CD4-positive, alpha-beta T cell treated with Interleukin-17A for 4 hours (primary cell): ENCODE data around the gene SRSF3.
"Not testable (repeated sequence)": the region's sequence is repeated elsewhere in the genome, so short reads cannot be mapped to it uniquely, and the experiment has no call there.

ENCODE experiments used
- DNase-seq: peaks from one replicate; pipeline ENCODE4 v3.0.0-alpha.2; 2020; ENCODE audit warnings: mixed read lengths

Gene SRSF3

GRCh38 chr6:36576578-36576977 is 17.6 kb upstream of the SRSF3 start:
- no peak for DNase-seq

- DNase-seq = no peak
Measured at GRCh38 chr6:36577301-36577700, 16.9 kb upstream of the SRSF3 start.

DNA sequence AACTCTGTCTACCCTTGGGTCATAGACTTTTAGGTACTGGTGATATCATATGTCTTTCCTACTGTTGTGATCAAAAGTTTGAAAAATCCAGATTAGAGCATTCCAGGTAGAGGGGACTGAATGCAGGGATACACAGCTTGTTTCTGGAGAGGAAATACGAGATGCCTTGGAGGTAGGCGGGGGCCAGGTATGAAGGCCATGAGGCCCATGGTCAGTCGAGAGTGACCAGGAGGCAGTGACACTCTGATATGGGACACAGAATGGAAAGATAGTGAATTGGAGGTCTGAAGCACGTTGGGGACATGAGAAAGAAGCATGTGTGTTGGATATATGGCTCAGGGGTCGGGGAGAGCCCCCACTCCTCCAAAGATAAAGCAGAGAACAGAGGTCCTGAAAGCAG is 16.1 kb upstream of the SRSF3 start:
- no peak for DNase-seq

DNA sequence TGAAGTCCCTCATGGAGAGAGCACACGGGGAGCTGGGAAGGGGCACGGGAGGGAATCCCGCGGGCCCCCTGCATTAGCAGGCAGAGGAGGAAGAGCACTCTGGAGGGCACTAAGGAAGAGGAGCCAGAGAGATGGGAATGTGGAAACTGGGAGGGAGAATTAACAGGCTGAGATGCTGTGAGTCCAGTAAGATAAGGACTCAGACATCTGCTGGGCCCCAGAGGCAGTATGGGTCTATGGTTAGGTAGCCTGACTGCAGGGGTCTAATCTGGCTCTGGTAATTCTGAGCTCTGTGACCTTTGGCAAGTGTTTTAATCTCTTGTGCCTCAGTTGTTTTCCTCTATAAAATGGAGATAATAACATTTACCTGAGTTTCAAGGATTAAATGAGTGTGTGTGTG is 15.7 kb upstream of the SRSF3 start:
- DNase-seq = no peak

DNA sequence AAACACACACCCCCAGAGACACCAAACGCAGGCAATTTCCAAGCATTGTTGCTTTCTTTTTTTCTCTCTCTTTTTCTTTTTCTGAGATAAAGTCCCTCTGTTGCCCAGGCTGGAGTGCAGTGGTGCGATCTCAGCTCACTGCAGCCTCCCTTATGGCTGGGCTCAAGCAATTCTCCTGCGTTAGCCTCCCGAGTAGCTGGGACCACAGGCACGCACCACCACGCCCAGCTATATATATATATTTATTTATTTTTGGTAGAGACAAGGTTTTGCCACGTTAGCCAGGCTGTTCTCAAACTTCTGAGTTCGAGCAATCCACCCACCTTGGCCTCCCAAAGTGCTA is 14.0 kb upstream of the SRSF3 start:
- no peak for DNase-seq

- no peak for DNase-seq
Measured at GRCh38 chr6:36581716-36582115, 12.4 kb upstream of the SRSF3 start.

DNA sequence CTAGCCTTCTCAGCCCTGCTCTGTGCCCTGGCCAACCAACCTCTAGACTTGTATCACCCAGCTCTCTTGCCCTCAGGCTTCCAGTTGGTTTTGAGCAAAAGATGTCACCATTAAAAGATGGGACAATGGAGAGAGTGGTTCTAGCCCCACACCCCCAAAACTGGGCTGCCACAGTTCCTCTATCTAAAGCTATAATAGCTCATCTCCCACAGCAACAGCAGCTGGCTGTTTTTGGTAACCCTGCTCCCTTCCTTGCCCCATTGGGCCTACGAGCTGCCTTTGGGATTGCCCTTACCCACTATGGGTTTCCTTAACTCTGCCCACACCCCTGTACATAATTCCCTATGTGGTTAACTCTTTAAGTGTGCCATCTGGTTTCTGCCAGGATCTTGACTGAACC is 7.6 kb upstream of the SRSF3 start:
- DNase-seq = no peak

GRCh38 chr6:36589025-36589400 is 5.1 kb upstream of the SRSF3 start:
- not testable (repeated sequence) for DNase-seq

DNA sequence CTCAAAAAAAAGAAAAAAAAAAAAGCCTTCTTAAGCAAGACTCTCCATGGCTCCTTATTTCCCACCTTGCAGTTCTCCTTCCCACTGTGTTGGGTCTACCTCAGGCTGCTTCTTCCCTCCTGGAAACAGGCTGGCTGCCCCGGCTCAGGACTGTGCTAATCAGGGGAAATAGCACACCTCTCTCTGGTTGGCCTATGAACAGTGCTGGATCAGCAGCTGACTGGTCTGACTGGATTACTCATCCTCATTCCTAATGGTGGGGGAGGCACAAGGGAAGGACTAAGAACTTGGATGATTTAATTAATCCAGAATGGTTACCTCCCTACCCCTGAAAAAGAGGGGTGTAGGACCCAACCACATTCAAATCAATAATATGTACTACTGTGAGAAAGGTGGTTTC is 3.9 kb upstream of the SRSF3 start:
- DNase-seq = no peak

DNA sequence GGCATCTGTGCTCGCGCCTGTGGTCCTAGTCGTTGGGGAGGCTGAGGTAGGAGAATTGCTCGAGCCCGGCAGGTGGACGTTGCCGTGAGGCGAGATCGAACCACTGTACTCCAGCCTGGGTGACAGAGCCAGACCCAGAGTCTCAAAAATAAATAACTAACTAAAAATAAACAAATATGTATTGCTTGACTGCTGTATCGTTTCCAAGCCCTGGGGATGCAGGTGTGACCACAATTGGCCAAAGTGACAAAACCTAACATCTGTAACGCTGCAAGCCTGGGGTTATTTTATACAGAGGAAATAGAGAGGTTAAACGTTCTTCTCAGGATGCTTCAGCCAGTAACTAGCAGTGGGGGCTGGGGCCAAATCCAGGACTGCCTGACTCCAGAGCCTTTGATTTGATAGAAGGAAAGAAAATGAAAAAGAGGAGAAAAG is 1.9 kb upstream of the SRSF3 start:
- DNase-seq = no peak

DNA sequence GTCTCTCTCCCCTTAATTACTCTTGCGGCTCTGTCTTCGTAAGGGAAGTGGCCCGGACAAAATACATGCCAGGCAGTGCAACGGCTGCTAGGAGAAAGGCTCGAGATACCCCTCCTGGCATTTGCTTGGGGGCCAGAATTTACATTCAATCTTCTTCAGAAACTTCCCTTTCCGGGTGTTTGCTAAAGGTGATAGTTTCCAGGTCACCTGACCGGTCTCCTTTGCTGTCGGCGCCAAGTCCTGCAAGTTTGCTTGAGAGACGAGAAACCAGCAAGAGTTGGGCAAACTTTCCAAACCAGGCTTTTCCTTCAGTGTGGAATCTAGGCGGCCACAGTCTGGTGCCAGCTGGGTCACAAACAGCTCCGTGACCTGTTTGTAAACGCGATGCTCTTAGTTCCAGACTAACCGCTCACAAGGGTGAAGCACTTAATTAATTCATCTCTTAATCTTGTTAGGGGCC is 563 bp upstream of the SRSF3 start:
- DNase-seq = peak; percentile 56

GRCh38 chr6:36594816-36595643 is 868 bp downstream of the SRSF3 start:
- peak; percentile 44 for DNase-seq

DNA sequence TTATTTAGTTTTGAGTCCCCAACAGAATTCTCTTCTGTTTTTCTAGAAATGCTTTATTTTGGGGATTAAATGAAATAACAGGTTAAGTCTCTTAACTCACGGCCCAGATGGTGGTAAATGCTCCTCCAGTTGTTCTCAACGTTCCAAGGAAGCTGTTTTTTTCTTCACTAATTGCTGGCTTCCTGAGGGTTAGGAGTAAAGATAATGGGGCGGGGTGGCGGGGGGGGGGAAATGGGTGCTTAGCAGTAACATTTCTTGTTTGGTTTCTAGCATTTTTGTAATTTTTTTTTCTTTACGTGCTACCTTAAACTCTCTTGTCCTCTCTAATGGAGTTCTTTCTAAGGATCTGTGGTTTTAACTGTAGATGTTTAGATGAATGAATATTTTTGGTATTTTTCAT is 2.2 kb downstream of the SRSF3 start:
- peak; percentile 38 for DNase-seq

- DNase-seq = no peak
Measured at GRCh38 chr6:36597775-36598174, 3.6 kb downstream of the SRSF3 start.

DNA sequence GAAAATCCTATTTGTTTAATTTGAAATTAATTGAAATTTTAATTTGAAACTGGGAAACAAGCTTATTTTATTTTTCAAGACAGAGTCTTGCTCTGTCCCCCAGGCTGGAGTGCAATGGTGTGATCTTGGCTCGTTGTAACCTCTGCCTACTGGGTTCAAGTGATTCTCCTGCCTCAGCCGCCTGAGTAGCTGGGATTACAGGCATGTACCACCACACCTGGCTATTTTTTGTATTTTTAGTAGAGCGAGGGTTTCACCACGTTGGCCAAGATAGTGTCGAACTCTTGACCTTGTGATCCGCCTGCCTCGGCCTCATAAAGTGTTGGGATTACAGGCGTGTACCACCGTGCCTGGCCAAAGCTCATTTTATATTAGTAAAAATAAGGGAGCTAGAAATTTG is 4.2 kb downstream of the SRSF3 start:
- no peak for DNase-seq

DNA sequence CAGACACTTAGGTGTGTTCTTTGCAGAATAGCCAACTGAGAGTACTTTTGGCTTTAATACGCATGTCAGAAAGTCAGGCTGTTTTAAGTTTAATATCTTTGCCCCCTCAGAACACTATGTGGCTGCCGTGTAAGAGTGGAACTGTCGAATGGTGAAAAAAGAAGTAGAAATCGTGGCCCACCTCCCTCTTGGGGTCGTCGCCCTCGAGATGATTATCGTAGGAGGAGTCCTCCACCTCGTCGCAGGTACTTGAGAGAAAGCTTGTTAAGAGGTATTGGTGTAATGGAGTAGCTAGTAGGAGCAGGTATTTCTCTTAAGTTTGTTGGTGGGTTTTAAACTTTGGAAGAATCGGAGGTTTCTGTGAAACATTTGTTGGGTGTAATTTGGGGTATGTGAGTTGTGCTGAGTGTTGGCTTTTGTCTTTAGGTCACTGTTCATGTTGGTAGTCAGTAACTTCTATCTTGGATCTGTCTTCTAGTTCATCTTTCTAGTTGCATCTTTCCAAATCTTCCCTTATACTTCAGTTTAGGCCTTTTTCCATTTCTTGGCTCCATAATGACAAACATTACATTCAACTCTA is 4.7 kb downstream of the SRSF3 start:
- DNase-seq = no peak

GRCh38 chr6:36599791-36600209 is 5.6 kb downstream of the SRSF3 start:
- peak; percentile 46 for DNase-seq

- no peak for DNase-seq
Measured at GRCh38 chr6:36600564-36601146, 6.5 kb downstream of the SRSF3 start.

GRCh38 chr6:36601818-36602217 is 7.7 kb downstream of the SRSF3 start:
- not testable (repeated sequence) for DNase-seq

DNA sequence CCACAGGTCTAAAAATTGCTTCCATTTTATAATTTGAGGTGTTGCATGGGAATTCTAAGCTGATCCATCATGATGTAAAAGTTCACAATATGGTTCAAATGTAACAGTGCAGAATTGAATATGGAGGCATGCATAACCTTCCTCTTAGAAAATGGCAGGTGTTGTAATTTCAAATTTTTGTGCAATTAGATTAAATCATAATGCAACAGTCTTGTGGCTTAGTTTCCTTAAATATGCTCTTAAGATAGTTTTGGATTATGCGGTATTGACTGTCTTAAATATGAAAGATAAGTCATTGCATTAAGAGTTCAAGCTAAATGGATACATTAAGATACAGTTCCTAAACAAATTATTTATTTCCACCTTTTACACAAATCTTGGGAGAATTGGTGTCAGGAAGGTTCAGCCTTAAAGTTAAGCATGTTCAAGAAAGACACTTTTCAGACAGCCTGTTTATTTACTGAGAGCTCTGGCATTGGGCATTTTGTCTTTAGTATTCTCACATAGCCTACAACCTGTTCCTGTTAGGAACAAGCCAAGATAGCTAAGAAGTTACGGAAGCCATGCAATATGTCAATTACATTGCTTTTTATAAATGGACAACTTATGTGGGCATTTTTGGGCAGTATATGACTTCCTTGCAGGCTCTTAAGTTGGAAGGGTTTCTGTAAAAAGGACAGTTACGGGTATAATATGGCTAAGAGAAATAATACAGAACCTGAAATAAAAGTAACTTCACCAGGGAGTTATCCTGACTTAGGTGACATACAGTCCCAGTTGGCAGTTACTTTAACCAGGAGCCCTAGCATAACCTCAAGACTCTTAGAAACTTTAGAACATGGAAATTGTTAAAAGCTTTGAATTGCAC is 9.3 kb downstream of the SRSF3 start:
- DNase-seq = no peak

DNA sequence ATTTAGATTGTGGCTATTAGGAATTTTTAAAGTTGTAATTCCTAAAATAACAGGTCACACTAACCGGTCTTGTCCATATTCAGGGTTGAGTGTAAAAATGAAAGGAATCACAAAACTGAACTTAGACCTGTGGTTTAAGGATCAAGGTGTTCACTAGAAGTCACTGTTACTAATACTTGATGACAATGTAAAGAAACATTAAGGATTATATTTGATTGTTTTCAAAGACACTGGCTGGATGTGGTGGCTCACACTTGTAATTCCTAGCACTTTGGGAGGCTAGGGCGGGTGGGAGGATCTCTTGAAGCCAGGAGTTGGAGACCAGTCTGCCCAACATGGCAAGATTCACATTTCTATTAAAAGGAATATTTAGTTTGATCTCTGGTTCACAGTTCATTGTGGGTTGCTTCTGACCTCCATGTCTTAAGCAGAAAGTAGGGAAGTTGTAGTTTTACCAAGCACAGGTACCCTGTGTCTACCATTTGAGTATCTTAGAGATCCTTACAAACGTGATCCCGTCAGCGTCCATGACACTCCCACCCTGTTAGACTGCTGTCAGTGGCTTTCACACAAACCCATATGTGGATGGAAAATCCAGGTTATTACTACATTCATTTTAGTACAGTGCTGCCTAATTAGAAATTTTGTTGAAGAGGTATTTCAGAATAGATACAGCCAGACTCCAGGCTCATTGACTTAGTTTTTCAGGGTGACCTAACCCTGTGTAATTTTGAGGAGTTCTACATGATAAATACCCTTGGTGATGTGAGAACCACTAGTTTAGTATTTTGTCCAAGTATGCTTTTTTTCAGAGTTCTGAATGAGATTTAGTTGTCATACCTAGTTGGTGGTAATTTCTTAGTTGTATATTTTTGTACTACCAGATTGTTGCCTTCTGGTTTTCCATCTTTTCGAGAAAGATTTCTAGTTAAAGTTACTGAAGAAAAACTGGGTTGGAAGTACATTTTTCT is 10.2 kb downstream of the SRSF3 start:
- no peak for DNase-seq

DNA sequence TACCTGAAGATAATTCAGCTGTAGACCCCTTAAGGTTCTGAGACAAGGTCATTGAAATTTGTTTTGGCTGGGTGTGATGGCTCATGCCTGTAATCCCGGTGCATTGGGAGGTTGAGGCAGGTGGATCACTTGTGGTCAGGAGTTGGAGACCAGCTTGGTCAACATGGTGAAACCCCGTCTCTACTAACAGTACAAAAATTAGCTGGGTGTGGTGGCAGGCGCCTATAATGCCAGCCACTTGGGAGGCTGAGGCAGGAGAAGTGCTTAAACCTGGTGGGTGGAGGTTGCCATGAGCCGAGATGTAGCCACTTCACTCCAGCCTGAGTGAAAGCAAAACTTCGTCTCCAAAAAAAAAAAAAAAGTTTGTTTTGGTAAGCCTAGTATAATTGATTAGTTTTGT is 11.0 kb downstream of the SRSF3 start:
- no peak for DNase-seq
